K562 treated with DMSO at 1 percent for 4 hours (cell line): Measurements from ENCODE around the gene MRO. TPM values are rescaled to one million over a fixed set of nuclear protein-coding genes. Genes with fewer than 3 reads are reported as not detected.

ENCODE experiments used
- total RNA-seq: library from RNA; unstranded; fragments of 300-600 nt; gene quantifications from 2 replicates; pipeline ENCODE4 v1.2.3, GENCODE V29; 2022; ENCODE audit not compliant: insufficient read depth

The MRO gene
- not detected in 2 replicates for total RNA-seq

GRCh38 chr18:50819728-50820378 lies at the start of gene MRO:
MRO (minus strand) TSS chr18:50820016; CDS start chr18:50809400, 10,616 bp downstream.

Other genes starting within 250 kb of the MRO start
- 13.7 and 14.5 TPM in 2 replicates for gene ME2, start 59.1 kb upstream of the MRO start, total RNA-seq
- gene ELAC1, start 148.0 kb upstream of the MRO start, total RNA-seq: 1.4 and 3.4 TPM in 2 replicates
- 20.9 and 26.0 TPM in 2 replicates for gene SMAD4, start 210.2 kb upstream of the MRO start, total RNA-seq